Mucosa of descending colon (tissue), 3 donors: ENCODE measurements around the gene MTHFS. TPM values are rescaled to one million over a fixed set of nuclear protein-coding genes. Genes with fewer than 3 reads are reported as not detected.
"Not testable (repeated sequence)": the region's sequence is repeated elsewhere in the genome, so short reads cannot be mapped to it uniquely, and the experiment has no call there.

Experiments used
- ATAC-seq: fragments of 200-7000 bp; cut with Tn5 transposase; one replicate; pipeline ENCODE4 v1.9.1; 2020; ENCODE audit warnings: mild to moderate bottlenecking, moderate library complexity
- DNase-seq, 3 donors: peaks; one replicate each; pipeline ENCODE4 v3.0.0-alpha.2; 2020
- H3K36me3 ChIP-seq: fragments of 200-600 bp; one replicate; pipeline ENCODE4 v1.8.0; 2021; ENCODE audit warnings: low read depth, mild to moderate bottlenecking
- H3K4me1 ChIP-seq: fragments of 200-600 bp; one replicate; pipeline ENCODE4 v1.8.0; 2021; ENCODE audit warnings: low read depth, mild to moderate bottlenecking
- H3K4me3 ChIP-seq: fragments of 200-600 bp; one replicate; pipeline ENCODE4 v1.8.0; 2021; ENCODE audit warnings: mild to moderate bottlenecking
- H3K9me3 ChIP-seq: fragments of 200-600 bp; one replicate; pipeline ENCODE4 v1.8.0; 2021; ENCODE audit warnings: mild to moderate bottlenecking
- intact Hi-C, 2 donors: fragments of 100-400 bp; cut with DNase I in 1 of 2; cut with micrococcal nuclease in 1 of 2; formaldehyde crosslinking; loops; one replicate each; pipeline versions ENCODE4 v1.11.0 to v1.11.1; 2022; cut with DNase I, micrococcal nuclease
- total RNA-seq, 3 donors: library from RNA; stranded (reverse); fragmentation: NEBNext Ultra II Directional in 2 of 3; extraction: Animal tissue kit (Norgen Biotek cat#: 25700) in 2 of 3; gene quantifications; one replicate each; pipeline versions ENCODE4 v1.2.1 to v1.2.4, GENCODE V29; 2021 to 2023
- TF ChIP-seq, protein P1 (sequence below): fragments of 200-600 bp; IDR thresholded peaks from one replicate; pipeline ENCODE4 v1.8.0; 2022; ENCODE audit warnings: antibody characterized with exemption, mild to moderate bottlenecking
- donor health status: DM: no; HTN: no; CAD: no; lungs with moderate emphysema.
- donor health status: DM: no; HTN: no; CAD: no.
- donor health status: DM: no; HTN: yes; CAD: no.

MTHFS gene
- total RNA-seq, 3 donors from 2014 or later, result 16.7 to 27.0 (median 19.2) TPM

- ATAC-seq (no peak), DNase-seq (no peak)
- Histone ChIP-seq H3K9me3 (peaks cover 77% of the 10 kb centered on the region), H3K4me3 (no peak overlapping the region), H3K4me1 (peaks cover 5% of the 10 kb centered on the region), H3K36me3 (no peaks in the 10 kb centered on the region)
- intact Hi-C loops, result no loop called here
- TF ChIP-seq, protein P1, sequence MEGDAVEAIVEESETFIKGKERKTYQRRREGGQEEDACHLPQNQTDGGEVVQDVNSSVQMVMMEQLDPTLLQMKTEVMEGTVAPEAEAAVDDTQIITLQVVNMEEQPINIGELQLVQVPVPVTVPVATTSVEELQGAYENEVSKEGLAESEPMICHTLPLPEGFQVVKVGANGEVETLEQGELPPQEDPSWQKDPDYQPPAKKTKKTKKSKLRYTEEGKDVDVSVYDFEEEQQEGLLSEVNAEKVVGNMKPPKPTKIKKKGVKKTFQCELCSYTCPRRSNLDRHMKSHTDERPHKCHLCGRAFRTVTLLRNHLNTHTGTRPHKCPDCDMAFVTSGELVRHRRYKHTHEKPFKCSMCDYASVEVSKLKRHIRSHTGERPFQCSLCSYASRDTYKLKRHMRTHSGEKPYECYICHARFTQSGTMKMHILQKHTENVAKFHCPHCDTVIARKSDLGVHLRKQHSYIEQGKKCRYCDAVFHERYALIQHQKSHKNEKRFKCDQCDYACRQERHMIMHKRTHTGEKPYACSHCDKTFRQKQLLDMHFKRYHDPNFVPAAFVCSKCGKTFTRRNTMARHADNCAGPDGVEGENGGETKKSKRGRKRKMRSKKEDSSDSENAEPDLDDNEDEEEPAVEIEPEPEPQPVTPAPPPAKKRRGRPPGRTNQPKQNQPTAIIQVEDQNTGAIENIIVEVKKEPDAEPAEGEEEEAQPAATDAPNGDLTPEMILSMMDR, result no peak
Observed at GRCh38 chr15:79919090-79919748, 22.4 kb upstream of the MTHFS start.

- intact Hi-C loops, result no loop called here
- Histone ChIP-seq H3K4me3 (no peak overlapping the region), H3K9me3 (peaks cover 86% of the 10 kb centered on the region), H3K4me1 (peaks cover 5% of the 10 kb centered on the region), H3K36me3 (no peaks in the 10 kb centered on the region)
- TF ChIP-seq, protein P1, result no peak
- ATAC-seq, result no peak
- no peak for DNase-seq
Observed at GRCh38 chr15:79918278-79918677, 21.5 kb upstream of the MTHFS start.

GRCh38 chr15:79916502-79917132 lies 19.8 kb upstream of the MTHFS start:
- peaks cover 93% of the 10 kb centered on the region for H3K9me3 ChIP-seq
- TF ChIP-seq, protein P1, result no peak

DNA sequence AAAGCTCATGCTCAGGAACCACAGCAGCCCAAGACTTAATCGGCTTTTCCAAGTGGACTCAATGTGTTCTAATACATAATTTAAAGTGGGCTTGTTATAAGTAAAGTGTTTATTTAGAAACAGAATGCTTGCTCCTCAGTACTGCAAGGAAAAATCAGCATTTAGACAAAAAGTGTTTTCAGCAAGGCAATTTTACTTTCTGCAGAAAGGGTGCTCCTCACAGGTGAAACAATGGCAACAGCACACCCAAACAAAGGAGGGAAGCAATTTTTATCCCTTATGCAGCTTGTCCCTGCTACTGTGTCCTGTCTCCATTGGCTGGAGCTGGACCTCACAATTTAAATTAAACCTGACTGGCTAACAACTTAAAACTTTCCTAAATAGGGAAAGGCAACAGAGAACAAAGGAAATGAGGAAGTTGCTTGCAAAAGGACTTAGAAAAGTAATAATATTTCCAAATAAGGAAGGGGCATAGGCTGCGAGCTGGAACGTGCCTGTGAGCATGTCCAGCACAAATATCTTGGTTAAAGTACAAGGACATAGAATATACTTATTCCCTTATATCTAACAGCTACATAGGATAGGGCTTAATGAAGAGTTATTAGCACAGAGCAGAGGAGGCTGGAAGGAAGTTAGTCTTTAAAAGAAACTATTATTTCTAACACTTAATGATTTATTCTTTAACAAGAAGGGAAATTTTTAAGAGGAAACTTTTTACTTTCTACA lies 19.1 kb upstream of the MTHFS start:
- DNase-seq, intact Hi-C loops, H3K4me1 ChIP-seq, ATAC-seq, H3K4me3 ChIP-seq, H3K36me3 ChIP-seq: not testable (repeated sequence)
- peaks cover 87% of the 10 kb centered on the region for H3K9me3 ChIP-seq

More at GRCh38 chr15:79916502-79917132, 19.8 kb upstream of the MTHFS start:
- Histone ChIP-seq H3K4me1 (no peaks in the 10 kb centered on the region), H3K36me3 (no peaks in the 10 kb centered on the region), H3K4me3 (no peak overlapping the region)
- intact Hi-C loops, result no loop called here
- ATAC-seq (no peak), DNase-seq (no peak)

DNA sequence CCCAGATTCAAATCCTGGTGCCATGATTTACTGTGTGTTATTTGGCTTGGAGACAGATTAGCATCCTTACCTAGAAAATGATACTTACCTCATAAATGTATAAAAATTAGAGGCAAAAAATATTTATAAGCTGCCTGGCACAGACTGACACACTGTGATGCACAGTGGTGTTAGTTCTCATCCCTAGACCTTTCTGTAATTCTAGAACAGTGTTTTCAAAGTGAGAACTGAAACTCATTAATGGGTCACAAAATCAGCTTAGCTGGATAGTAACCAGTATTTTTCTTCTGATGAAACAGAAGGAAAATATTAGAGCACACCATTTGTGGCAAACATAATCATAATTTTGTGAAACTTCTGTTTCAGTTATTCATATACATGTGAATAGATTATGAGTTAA lies 17.9 kb upstream of the MTHFS start:
- Histone ChIP-seq H3K4me3 (no peak overlapping the region), H3K36me3 (no peaks in the 10 kb centered on the region), H3K4me1 (no peaks in the 10 kb centered on the region), H3K9me3 (peaks cover 75% of the 10 kb centered on the region)
- no peak for ATAC-seq
- TF ChIP-seq, protein P1, result no peak
- intact Hi-C loops, result no loop called here
- no peak for DNase-seq

DNA sequence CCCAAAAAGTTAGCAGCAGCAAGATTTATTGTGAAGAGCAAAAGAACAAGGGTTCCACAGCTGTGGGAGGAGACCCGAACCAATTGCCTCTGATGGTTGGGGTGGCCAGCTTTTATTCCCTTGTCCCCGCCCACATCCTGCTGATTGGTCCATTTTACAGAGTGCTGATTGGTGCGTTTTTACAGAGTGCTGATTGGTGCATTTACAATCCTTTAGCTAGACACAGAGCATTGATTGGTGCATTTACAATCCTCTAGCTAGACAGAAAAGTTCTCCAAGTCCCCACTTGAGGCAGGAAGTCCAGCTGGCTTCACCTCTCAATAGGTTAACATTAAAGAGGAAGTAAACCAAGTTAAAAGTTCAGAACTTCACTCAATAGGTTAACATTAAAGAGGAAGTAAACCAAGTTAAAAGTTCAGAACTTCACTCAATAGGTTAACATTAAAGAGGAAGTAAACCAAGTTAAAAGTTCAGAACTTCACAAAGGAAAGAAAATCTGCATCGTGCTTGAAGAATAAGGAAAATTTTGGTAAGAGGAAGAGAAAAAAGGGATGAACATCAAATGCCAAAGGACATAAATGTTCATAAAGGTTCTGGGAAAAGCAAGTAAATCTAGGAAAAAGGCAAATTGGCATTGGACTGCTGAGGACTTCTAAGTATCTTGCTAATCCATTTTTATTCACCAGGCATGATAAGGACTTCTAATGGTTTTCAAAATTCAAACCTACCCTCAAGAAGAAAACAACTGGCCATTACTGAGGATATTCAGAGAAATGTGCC lies 12.9 kb upstream of the MTHFS start:
- H3K4me1 ChIP-seq, intact Hi-C loops, H3K4me3 ChIP-seq, DNase-seq, H3K36me3 ChIP-seq: not testable (repeated sequence)
- peak; percentile 29 for ATAC-seq
- H3K9me3 ChIP-seq, result peaks cover 25% of the 10 kb centered on the region
